Activated naive CD4-positive, alpha-beta T cell treated with Interleukin-2 at 50 U/mL for 16 hours (primary cell): ENCODE measurements around the gene CFAP57.

Experiments
- DNase-seq: peaks from one replicate; pipeline ENCODE4 v3.0.0-alpha.2; 2020

Gene CFAP57

DNA sequence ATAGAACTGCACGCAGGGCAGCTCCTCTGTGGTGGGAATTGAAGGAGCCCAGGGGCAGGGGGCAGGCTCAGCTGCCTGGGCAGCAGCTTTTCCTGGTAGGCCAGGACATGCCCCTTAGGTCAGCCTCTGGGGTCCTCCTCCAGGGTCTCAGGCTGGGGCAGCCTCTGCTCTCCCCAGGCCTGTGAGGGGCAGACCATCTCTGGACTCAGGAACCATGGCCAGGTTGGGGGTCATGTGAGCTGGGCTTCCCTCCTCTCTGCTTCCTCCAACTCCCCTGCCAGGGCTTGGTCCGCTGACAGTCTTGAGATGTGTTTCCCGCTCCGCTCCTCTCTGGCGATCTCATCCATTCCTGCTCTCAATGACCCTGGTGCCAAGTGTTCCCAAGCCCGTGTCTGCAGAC is 107.5 kb downstream of the CFAP57 start:
- DNase-seq, result no peak

- DNase-seq, result no peak
These were observed 108.6 kb downstream of the CFAP57 start for GRCh38 chr1:43280692-43281091.

DNA sequence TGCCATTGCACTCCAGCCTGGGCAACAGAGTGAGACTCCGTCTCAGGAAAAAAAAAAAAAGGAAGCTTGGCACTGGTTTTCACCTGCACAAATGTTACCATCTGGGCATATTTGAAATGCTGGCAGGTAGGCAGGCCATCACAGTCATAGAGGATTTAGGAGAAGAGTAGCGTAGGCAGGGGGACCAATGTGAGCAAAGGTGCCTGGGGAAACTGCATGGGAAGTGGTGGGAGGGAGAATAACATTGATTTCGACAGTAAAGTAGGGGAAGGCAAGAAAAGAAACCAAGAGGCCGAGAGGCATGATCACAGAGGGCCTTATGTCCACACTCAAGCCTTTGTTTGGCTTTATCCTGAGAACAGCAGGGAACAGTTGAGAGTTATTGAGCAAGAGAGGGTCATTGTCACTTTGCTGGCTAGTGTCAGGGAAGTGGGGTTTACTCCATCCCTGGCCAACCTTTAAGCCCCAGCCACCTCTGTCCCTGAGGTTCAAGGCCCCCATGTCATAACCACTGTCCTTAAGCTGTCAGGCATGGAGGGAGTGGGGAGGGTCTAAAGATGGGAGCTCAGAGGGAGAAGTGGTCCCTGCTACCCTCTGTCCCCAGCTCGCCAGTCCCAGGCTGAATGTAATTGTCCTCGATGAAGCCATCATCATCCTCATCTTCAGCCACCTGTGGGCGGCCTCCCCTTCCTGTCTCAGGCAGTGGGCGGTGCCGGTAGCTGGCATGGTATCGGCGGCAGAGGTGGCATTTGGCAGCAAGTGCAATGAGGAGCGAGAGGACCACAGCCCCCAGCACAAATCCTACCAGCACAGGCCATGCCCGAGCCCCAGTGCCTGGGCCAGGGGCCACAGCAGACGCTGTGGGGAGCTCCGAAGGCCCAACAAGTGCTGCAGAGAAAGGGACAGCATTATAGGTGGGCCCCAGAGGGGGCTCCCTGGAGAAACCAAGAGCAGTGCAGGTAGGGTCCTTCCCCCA is 110.4 kb downstream of the CFAP57 start:
- DNase-seq, result no peak

DNA sequence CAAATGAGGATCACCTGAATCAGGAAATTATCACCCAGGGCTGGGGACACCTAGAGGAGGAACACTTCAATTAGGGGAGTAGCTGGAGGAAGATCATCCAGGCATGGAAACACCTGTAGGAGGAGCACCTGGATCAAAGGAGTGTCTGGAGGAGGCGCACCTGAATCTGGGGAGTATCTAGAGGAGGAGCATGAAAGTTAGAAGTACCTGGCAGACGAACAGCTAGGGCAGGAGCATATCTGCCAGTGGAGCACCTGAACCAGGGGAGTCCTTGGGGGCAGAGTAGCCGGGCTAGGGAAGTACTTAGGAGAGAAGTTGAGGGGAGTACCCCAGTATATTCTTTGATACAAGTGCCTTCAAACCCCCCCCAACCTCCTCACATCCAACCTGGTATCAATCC is 111.9 kb downstream of the CFAP57 start:
- DNase-seq, result no peak

DNA sequence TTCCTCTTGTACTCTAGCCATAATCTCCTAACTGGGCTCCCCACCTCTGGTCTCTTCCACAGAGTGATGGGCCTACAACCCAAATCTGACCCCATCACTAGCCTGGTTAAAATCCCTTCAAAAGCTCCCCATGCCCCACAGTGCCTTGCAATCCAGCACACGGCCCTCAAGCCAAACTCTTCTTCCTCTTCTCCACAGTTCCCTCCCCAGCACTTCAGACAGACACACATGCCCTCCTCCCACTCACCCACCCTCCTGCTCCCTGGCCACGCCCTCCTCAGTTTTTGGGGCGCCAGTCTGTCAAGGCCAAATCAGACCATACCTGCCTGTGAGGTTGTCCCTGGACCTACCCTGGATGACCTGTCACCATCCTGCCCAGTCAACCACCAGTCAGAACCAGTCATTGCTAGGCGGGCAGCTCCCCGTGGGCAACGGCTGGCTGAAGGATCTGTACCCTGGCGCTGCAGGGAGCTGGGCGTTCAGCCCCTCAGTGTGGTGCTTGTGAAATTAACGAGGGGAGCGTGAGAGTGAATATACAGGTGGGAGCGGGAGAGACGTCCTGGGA is 112.5 kb downstream of the CFAP57 start:
- no peak for DNase-seq

DNA sequence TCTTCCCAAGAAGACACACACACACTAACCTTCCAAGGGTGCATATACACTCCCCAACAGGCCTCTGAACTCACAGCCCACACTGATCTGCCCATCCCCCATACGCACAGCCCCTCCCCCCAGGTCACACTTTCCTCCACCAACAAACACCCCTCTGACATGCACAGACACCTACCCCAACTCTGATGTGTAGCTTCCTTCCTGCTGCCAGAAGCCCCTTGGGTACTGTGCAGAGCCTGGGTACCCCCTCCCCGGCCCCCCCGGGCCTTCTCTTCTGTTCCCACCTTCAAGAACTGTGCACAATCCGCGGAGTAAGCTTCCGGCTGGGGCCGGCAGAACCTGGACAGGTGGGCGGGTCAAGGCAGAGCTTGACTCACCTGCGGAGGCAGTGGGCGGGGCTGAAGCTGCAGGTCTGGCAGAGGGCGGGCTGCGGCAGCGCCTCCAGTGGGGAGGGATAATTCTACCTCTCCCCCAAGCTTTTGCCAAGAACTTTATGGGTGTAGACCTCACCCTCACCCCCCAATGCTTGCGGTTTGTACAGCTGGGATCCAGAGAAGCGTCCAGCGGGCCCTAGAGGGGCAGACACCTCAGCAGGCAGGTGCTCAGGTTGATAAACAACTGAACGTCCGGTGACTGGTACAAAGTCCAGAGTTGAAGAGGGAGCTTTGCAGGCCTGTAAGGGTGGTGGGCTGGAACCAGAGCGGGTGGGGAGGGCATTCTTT is 113.3 kb downstream of the CFAP57 start, which contains the start of gene C1orf210:
Gene C1orf210 (minus strand): TSS at position 313 of the 722 bp plus-strand sequence. CDS start 2,311 bp downstream, outside the sequence.
- no peak for DNase-seq

GRCh38 chr1:43286115-43286514 is 114.0 kb downstream of the CFAP57 start:
- no peak for DNase-seq

GRCh38 chr1:43286533-43286932 is 114.4 kb downstream of the CFAP57 start:
- DNase-seq, result no peak

GRCh38 chr1:43288058-43288784 is 116.1 kb downstream of the CFAP57 start:
- DNase-seq, result no peak

DNA sequence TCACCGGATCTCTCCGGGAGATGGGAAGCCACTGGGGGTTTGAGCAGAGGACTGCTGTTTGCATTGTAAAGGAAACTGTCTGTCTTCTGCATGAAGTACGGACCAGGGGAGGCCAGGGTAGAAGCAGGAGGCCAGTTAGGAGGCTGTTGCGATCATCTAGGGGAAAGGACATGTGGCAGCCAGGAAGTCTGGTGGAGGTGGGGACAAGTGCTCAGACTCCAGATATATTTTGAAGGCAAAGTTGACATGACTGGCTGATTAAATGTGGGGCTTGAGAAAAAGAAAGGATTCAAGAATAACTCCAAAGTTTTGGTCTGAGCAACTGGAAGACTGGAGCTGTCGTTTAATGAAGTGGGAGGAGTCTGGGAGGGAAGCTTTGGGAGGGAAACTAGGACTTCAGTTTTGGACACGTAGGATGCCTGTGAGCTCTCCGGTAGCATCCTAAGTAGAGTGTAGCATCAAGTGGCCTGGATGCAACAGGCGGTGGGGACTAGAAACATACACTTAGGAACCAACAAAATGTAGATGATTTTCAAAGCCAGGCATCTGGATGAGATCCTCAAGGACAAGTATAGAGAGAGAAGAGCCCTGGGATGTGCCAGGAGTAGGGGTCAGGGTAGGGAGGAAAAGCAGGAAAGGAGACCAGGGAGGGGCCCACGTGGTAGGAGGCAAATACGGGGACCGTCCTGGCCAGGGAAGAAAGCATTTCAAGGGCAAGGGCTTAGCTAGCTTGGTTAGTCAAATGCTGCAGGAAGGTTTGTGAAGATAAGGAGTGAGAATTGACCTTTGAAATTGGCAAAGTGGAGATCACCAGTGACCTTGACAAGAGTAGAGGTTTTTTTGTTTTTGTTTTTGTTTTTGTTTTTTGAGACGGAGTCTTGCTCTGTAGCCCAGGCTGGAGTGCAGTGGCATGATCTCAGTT is 116.9 kb downstream of the CFAP57 start:
- no peak for DNase-seq

GRCh38 chr1:43292216-43292615 is 120.1 kb downstream of the CFAP57 start:
- no peak for DNase-seq

DNA sequence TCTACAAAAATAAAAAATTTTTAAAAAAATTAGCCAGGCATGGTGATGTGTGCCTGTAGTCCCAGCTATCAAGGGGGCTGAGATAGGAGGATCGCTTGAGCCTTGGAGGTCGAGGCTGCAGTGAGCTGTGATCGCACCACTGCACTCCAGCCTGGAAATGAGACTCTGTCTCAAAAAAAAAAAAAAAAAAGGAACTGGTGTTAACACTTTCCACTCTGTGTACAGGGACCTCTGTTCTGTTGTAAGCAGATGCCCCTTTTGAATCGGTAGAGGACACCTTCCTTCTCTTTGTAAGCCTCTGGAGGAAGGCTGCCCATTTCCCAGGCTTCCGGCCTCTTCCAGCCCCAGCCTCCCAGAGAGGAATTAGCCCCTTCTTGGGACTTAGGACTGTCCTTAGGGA is 120.5 kb downstream of the CFAP57 start:
- DNase-seq, result no peak

DNA sequence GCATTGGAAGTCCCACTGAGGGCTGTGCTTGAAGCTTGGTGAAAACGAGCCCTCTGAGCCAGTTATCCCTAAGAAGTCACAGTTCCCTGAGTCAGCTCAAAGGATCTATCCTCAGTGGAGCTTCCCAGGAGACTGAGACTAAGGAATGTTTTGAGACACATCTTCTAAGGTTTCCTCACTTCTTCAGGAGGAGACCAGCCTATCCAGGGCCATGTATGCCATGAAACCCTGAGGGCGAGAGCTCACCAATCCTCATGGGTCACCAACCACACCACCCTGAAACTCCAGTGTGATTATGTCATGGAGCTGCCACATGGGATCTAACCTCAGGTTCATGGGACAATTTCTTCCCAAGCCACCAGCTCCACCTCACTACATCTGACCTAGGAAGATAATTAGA is 121.0 kb downstream of the CFAP57 start:
- no peak for DNase-seq

GRCh38 chr1:43293896-43294760 is 122.0 kb downstream of the CFAP57 start:
- no peak for DNase-seq

DNA sequence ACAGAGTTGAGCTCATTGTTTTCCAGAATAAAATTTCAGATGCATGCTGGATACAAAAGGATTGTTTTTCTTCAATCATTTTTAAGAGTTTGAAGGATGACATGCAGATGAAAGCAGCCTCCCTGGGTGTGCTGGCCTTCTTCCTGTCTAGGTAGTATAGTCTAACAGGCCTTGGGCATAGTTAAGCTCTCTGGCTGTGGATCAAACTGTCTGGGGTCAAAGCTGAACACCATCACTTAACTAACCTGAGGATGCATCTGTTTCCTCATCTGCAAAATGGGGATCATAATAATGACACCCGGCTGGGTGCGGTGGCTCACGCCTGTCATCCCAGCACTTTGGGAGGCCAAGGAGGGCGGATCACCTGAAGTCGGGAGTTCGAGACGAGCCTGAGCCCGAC is 122.6 kb downstream of the CFAP57 start:
- no peak for DNase-seq

- DNase-seq, result no peak
These were observed 124.1 kb downstream of the CFAP57 start for GRCh38 chr1:43296207-43296606.

- DNase-seq, result no peak
These were observed 125.9 kb downstream of the CFAP57 start for GRCh38 chr1:43298055-43298454.

DNA sequence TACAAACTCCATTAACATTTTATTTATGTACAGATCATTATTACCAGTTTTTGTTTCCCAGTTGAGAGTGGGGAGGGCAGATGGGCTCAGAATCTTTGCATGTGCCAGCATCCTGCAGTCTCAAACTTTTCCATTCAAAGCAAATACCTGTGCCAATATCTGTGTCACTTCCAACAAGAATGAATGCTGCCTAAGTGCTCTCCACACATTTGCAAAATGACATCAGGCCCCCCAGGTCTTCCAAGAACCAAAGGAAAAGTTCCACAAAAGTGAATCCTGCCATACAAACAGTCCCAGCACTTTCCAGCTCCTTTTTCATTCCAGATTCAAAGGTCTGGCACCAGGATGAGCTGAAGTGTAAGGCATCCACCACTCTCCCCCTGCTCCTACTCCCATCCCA is 127.0 kb downstream of the CFAP57 start:
- DNase-seq, result no peak

DNA sequence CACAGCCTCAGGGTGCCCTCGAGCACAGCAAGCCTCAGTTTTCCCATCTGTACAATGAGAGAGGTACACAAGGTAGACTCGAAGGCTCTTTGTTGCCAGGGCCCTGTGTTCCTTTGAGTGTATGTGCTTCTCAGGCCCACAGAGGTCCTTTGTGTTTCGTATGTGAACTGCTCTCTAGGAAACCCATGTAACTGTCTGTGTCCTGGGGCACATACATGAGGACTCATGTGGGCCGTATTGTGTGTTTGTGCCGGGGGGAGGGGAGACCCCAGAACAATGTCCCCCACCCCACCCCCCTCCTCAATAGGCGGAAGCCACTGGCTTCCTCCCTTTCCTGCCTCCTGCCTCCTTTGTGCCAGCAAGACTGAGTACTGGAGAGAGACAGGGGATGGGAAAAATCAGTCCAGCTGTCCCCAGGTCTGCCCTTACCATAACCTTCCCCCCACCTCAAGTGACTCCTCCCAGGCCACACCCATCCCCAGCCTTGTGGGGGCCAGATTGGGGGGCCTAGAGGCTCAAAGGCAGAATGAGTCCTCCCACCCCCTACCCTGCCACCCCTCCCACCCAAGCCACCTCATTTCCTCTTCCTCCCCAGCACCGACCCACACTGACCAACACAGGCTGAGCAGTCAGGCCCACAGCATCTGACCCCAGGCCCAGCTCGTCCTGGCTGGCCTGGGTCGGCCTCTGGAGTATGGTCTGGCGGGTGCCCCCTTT is 128.4 kb downstream of the CFAP57 start, which contains the start of gene TIE1:
Gene TIE1 (plus strand): TSS at position 605 of the 717 bp plus-strand sequence. CDS start 90 bp downstream, at position 695.
- DNase-seq, result no peak

DNA sequence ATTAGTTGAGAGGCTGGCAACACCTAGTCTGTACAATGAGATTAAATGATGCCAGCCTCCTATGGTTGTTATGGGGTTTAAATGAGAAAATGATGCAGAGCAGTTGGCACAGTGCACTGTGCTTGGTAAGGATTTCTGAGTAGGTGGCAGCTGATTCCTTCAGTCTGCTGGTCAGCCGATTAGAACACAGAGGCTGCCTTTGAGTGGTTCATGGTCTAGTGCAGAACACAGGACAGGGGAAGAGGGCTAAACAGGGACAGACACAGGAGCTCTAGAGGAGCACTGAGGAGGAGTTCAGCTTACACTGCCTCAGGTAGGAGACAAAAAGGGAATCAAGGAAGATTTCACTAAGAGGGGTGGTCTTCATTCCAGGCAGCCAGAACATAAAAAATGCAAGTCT is 130.1 kb downstream of the CFAP57 start:
- no peak for DNase-seq
